K562 (cell line): Measurements from ENCODE around the gene PRC1. TPM values are rescaled to one million over a fixed set of nuclear protein-coding genes. Genes with fewer than 3 reads are reported as not detected.

Experiments used
- ID3 ChIP-seq, 2 experiments: fragments of 250-450 bp in 1 of 2; fragments of 450-650 bp in 1 of 2; sonication (Bioruptor Pico) in 1 of 2; IDR thresholded peaks; 2 replicates each; pipeline versions ENCODE4 v1.6.1 to v1.8.0; 2016 to 2021; ENCODE audit warnings: mild to moderate bottlenecking in 2 of 2, moderate library complexity in 2 of 2, missing compliant biosample characterization in 1 of 2, missing genetic modification characterization in 1 of 2
- MTA1 ChIP-seq: fragments of 450-650 bp; IDR thresholded peaks from 2 replicates; pipeline ENCODE4 v1.6.1; 2017; ENCODE audit warnings: borderline replicate concordance
- POLR2AphosphoS5 ChIP-seq: IDR thresholded peaks from 2 replicates; pipeline ENCODE4 v1.6.1; 2011; ENCODE audit warnings: mild to moderate bottlenecking, low read depth, low read length, moderate library complexity; ENCODE audit not compliant: control insufficient read depth, insufficient read depth
- STAT5A ChIP-seq: IDR thresholded peaks from 2 replicates; pipeline ENCODE4 v1.6.1; 2012; ENCODE audit warnings: low read length, inconsistent platforms, borderline replicate concordance
- TCF7 ChIP-seq: sonication (generic); IDR thresholded peaks from 2 replicates; pipeline ENCODE4 v1.6.1; 2016; ENCODE audit warnings: antibody characterized with exemption, borderline replicate concordance
- TEAD4 ChIP-seq, 2 experiments: sonication (generic) in 1 of 2; formaldehyde crosslinking in 1 of 2; IDR thresholded peaks; 2 replicates each; pipeline versions ENCODE4 v1.6.1 to v1.8.0; 2012 to 2022; ENCODE audit warnings: borderline replicate concordance in 1 of 2, inconsistent platforms in 1 of 2, low read length in 1 of 2, mild to moderate bottlenecking in 1 of 2, missing genetic modification reagents in 1 of 2
- U2AF1 ChIP-seq: fragments of 200-400 bp; formaldehyde crosslinking; optimal IDR thresholded peaks from 2 replicates; pipeline ENCODE3; 2017; ENCODE audit warnings: mild to moderate bottlenecking, low read depth, low read length, moderate library complexity
- ZBTB33 ChIP-seq: sonication (generic); formaldehyde crosslinking; IDR thresholded peaks from 2 replicates; pipeline ENCODE4 v1.8.1; 2023; ENCODE audit warnings: mild to moderate bottlenecking, missing genetic modification reagents
- ZBTB40 ChIP-seq, 2 experiments: fragments of 450-650 bp in 1 of 2; sonication (generic) in 1 of 2; formaldehyde crosslinking in 1 of 2; IDR thresholded peaks; 2 replicates each; pipeline versions ENCODE4 v1.7.1 to v1.9.0; 2016 to 2022; ENCODE audit warnings: inconsistent platforms in 1 of 2, mild to moderate bottlenecking in 1 of 2, missing genetic modification reagents in 1 of 2
- ZNF316 ChIP-seq: fragments of 450-650 bp; IDR thresholded peaks from 2 replicates; pipeline ENCODE4 v1.6.1; 2016
- ZNF592 ChIP-seq: fragments of 450-650 bp; IDR thresholded peaks from 2 replicates; pipeline ENCODE4 v1.6.1; 2017; ENCODE audit warnings: antibody characterized with exemption, mild to moderate bottlenecking
- polyA plus RNA-seq, 8 experiments: library from polyadenylated mRNA; depleted of rRNA in 4 of 8; stranded (reverse) in 5 of 8; unstranded in 3 of 8; fragments of >200 nt; fragmentation: Nextera tagmentation in 2 of 8; fragmentation: Illumina TruSeq in 1 of 8; extraction: Ambion mirVana in 2 of 8; extraction: Trizol in 1 of 8; gene quantifications; 2 replicates each; pipeline versions ENCODE4 v1.2.1 to v1.2.3, GENCODE V29; 2011 to 2014; ENCODE audit warnings: inconsistent platforms in 1 of 8, missing spikeins in 1 of 8
- total RNA-seq, 7 experiments: library from RNA; depleted of rRNA in 6 of 7; stranded (reverse); fragments of >200 nt in 6 of 7; fragmentation: Illumina TruSeq in 2 of 7; extraction: Trizol in 2 of 7; gene quantifications; 2 replicates each; pipeline versions ENCODE4 v1.2.1 to v1.2.3, GENCODE V29; 2011 to 2021; ENCODE audit warnings: low replicate concordance in 1 of 7

PRC1 gene
- total and polyA plus RNA-seq, 9 of the 15 experiments (the other 6 are each of a cell fraction or from before 2014, with no cell fraction given), result 156 to 391 (median 240) TPM

GRCh38 chr15:90979582-90979981 is 14.8 kb downstream of the PRC1 start (continued):
- TF ChIP-seq TEAD4 (IDR thresholded peaks at IDR 0.05; ENCODE audit: low read length), result no peak
- TF ChIP-seq TEAD4 (CRISPR knock-in tag; IDR thresholded peaks at IDR 0.05; ENCODE audit: borderline replicate concordance), result no peak
- TF ChIP-seq U2AF1, result no peak
- TF ChIP-seq TCF7, result no peak
- 0 out of 2 replicates have a peak, but pooled peaks have one; percentile 48 for TF ChIP-seq ZNF592
- TF ChIP-seq ZNF316, result peak; percentile 87
- no peak for TF ChIP-seq STAT5A
- no peak for TF ChIP-seq ID3 (CRISPR knock-in tag; IDR thresholded peaks at IDR 0.05)
- TF ChIP-seq ID3 (tag; IDR thresholded peaks at IDR 0.05), result no peak
- TF ChIP-seq MTA1, result no peak
- TF ChIP-seq ZBTB40 (IDR thresholded peaks at IDR 0.05), result no peak
- TF ChIP-seq ZBTB40 (CRISPR knock-in tag; IDR thresholded peaks at IDR 0.05), result no peak
- no peak for TF ChIP-seq POLR2AphosphoS5
- TF ChIP-seq ZBTB33 (CRISPR knock-in tag), result no peak
